HL-60/S4 (cell line): ENCODE results near the gene MEGF10.
"Not testable (repeated sequence)": the region's sequence is repeated elsewhere in the genome, so short reads cannot be mapped to it uniquely, and the experiment has no call there.

Experiments used
- in situ Hi-C: fragments of 300-500 bp; cut with MboI; formaldehyde crosslinking; loops from 2 replicates; pipeline ENCODE4 v1.14.3; 2022; ENCODE audit warnings: low sequenced_read_pairs

The MEGF10 gene

DNA sequence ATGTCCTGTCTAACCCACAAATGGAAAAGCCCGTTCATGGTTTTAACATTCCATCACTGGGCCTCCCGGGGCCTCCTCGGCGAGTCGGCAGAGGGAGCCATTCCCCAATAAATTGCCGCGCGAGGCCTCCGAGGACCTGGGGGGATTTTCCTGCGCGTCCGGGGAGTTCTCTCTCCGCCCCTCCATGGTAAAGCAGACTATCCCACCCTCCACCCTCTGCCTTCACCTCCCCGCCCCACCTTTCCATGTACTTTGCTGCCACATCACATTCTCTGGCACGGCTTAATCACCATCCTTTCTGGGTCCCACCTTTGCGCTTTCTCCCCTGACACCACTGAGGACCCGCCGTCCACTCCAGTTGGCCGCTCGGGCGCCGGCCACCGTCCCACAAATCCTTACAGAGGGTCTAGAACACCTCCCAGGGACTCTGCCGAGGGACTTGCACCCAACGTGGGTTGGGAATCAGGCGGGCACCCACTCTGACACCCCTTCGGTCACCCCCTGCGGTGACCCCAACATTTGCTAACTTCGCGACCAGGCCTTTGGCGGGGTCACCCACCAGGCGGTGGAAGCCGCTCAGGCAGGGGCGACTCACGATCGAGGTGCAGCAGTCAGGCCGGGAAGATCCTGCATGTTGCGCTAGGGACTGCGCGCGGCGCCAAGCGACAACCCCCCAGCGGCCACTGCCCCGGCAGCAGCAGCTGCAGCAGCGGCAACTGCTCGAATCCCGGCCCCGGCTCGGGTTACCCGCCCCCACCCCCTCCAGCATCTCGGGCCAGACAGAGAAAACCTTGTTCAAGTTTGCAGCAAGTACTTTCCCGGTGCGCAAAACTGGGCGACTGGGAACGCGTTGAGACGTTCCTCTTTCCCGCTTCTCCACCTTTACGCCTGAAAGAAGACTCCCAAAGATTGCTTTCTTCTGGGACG, at the start of gene MEGF10:
MEGF10 (plus strand) TSS at position 778 of the 927 bp plus-strand sequence. CDS start 40,513 bp downstream, outside the sequence.
- in situ Hi-C loops, result loop anchor here (10.0 kb wide), 1 partner anchor 645 kb away; no protein-coding TSS in a partner anchor

DNA sequence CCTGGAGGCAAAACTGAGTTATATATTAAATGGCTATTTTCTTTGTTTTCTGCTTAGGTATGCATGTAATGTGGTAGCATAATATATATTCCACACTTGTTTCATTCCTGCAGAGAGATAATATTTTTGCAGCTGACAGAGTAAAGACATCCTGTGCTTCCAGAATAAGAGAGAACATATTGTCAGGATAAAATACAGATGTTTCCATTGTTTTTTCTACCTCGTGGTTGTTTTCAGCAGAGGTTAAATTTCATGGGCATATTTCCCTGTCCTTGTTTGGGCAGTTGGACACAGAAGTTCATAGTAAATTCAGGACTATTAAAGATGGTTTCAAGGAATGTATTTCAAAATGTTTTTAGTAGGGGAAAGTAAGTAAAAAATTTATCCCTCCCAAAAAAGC, 47.6 kb upstream of the MEGF10 start:
- in situ Hi-C loops, result no loop called here

DNA sequence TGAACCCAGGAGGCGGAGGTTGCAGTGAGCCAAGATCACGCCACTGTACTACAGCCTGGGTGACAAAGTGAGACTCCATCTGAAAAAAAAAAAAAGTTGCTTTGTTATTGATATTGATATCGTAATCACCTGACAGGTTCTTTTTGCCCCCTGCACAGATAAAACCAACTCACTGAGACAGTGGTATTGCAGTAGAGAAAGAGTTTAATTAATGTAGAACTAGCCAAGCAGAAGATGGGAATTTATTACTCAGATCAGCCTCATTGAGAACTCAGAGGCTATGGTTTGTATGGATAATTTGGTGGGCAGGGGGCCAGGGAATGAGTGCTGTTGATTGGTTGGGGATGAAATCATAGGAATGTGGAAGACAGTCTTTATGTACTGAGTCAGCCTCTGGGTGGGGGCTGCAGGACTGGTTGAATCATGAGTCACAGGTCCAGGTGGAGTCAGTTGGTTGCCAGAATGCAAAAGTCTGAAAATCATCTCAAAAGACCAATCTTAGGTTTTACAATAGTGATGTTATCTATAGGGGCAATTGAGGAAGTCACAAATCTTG, 35.8 kb upstream of the MEGF10 start:
- in situ Hi-C loops, result no loop called here

DNA sequence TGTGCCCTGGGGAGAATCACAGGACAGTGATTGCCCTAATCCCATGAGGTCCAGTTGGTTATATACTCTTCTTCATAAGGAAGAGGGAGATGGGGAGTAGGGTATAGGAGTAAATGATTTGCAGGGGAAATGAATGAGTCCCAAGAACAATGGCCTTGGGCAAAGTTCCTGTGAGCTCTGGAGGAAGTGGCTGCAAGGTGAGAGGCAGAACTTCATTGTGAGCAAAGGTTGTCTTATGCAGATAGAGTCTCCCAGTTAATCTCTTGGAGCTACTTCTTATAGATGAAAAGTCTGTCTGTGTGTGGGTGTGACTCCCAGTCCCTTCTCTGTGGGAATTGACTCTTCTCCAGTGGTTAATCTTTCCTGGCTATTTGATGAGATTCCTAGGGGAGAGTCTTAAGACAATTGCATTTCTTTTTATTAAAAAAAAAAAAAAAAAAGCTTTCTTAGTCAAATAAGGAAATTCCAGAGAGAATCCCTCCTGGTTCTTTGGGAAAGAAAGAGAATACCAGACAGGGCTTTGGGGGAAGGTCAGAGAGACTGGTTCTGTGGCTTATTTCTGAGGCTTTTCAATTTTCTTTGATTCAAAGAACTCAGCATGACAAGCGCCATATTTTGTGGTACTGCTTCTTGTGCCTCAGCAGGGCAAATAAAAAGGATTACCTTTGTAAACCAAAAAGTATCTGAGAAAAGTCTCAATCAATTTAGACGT, 33.6 kb upstream of the MEGF10 start:
- in situ Hi-C loops, result no loop called here

DNA sequence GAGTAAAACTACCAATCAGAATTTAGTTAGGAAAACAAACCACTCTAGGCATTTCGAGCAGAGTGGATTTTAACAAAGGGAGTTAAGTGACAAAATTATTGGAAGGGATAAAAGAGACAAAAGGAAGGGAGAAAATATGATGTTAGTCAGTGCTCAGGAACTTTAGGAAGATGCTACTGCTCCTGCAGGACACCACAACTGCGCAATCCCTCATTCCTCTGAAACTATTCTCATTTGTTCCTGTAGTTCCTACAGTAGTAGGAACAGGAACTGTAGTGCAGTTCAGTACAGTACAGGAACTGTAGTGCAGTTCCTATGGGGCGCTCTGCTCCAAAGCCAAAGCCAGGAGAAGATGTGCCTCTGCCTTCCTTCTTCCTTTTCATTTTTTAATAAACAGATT, 29.9 kb upstream of the MEGF10 start:
- in situ Hi-C loops, result no loop called here

DNA sequence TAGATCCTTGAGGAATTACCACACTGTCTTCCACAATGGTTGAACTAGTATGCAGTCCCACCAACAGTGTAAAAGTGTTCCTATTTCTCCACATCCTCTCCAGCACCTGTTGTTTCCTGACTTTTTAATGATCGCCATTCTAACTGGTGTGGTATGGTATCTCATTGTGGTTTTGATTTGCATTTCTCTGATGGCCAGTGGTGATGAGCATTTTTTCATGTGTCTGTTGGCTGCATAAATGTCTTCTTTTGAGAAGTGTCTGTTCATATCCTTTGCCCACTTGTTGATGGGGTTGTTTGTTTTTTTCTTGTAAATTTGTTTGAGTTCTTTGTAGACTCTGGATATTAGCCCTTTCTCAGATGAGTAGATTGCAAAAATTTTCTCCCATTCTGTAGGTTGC, 25.1 kb upstream of the MEGF10 start:
- in situ Hi-C loops, result not testable (repeated sequence)

DNA sequence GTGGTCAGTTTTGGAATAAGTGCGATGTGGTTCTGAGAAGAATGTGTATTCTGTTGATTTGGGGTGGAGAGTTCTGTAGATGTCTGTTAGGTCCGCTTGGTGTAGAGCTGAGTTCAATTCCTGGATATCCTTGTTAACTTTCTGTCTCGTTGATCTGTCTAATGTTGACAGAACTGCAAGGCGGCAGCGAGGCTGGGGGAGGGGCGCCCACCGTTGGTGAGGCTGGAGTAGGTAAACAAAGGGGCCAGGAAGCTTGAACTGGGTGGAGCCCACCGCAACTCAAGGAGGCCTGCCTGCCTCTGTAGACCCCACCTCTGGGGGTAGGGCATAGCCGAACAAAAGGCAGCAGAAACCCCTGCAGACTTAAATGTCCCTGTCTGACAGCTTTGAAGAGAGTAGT, 22.3 kb upstream of the MEGF10 start:
- in situ Hi-C loops, result not testable (repeated sequence)

DNA sequence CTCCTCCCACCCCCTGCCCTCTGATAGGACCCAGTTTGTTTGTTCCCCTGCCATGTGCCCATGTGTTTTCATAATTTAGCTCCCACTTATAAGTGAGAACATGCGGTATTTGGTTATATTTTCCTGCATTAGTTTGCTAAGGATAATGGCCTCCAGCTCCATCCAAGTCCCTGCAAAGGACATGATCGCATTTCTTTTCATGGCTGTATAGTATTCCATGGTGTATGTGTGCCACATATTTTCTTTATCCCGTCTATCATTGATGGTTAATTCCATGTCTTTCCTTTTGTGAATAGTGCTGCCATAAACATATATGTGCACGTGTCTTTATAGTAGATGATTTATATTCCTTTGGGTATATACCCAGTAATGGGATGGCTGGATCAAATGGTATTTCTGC, 19.9 kb upstream of the MEGF10 start:
- in situ Hi-C loops, result not testable (repeated sequence)

DNA sequence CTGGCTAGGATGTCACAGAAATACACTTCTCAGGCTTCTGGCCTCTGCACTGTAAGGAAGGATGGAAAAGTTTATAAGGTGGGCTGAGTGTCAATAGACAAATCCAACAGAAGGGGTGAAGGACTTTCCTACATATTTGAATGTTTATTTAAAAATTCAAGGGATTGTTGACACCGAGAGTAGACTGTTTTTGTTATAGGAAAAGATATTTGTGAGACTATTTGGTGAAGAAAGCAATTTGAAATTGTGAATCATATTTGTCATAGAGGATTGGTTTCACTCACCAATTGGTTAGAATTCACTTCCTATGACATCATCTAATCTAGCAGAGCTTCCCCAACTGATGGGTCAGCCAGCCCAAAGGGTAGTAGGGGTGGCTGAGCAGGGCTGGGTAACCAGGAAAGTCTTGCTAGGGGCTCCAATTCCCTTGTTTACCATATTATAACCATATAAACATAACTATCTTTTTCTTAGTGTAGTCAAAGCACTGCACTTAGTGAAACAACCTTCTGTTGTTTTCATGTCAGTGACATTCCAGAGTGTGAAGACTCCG, 14.9 kb upstream of the MEGF10 start:
- in situ Hi-C loops, result no loop called here

DNA sequence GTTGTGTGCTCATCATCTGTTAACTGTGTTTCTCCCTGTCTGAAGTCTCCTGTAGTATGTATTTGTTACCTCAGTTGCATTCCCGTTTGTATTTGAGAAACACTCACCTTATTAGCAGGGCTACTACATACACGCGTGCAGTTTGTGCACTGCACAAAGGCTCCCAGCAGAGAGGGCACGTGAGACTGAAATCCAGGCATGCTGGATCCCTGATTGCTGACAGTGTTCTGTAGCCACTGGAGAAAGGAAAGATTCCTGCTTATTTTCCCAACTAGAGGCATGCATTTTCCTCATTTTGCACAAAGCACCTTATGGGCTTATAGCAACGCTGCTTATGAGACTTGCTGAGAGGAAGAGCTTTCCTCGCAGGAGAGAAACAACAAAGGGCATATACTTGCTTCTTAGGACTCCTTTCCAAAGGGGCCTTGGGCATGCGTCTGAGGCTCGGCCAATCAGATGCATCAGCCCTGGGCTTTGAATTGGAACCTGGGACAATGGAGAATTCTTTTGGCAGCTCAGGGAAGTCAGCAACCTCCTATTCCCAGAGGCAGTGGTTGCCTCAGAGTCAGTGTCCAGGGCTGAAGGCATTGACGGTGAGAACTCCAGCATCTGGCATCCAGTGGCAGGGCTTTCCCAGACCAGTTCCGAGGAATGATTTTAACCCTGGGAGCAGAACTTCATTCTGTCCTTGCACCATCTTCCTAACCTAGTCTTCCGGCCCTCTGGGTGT, 9.9 kb upstream of the MEGF10 start:
- in situ Hi-C loops, result no loop called here

DNA sequence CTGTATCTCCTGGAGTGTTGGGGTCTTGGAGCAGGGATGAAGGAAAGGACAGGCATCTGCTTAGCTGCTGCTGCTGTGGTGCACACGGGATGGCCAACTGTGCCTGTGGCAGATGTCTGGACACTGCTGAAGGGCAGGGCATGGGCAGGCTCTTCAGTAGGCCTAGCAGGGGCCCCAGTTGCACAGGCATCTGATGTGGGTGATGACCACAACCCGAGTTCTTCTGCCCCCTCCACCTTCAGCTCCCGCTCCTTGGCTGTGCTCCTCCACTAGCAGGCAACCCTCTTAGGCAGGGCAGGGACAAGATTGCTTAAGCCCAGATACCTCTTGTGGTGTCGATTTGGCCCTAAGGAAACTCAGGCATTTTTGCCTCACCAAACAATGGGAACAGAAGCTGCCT, 9.0 kb upstream of the MEGF10 start:
- in situ Hi-C loops, result no loop called here

DNA sequence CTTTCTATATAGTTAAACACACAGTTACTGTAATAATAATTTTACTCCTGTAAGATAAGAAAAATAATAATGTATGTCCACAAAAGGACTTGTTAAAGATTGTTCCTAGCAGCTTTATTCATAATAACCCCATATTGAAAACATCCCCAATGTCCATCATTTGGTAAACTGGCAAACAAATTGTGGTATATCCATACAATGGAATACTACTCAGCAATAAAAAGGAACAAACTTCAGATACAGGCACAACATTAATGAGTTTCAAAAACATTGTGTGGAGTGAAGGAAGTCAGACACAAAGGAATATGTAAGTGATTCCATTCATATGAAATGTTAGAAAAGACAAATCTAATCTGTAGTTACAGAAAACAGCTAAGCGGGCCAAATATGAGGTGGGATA, 1.9 kb upstream of the MEGF10 start:
- in situ Hi-C loops, result no loop called here

DNA sequence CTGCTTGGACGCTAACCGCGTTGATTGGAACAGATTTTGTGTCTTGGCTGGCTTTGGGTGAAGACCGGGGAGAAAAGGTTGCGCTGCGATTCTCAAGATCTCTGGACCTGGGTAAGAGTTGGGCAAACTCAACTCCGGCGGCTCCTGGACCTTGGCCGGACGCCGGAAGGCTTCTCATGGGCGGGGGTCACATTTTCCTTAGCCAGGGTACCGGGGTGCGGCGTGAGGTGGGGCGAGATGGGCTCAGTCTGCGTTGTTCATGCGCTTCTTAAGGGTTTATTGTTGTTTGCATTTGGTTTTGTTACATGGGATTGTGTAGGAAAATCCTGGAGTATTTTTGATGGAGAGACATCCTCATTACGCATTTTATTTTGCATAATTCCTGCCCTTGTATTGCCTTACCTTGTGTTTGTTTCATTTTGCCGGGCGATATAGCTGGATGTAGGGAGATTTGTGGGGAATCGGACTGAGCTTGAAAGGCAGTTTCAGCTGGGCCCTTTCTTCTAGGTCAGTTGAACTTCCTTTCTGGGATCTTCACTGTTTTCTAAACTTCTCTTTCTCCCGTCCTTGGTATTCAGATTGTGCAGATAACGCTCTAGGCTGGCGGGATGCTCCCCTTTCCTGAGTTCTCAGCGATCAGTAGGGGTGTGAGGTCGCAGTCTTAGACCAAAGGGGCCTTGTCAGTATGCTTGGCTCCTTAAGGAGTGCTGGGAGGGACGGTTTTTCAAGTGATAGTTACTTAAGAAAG, 524 bp downstream of the MEGF10 start:
- in situ Hi-C loops, result loop anchor here (10.0 kb wide), 1 partner anchor 646 kb away; no protein-coding TSS in a partner anchor

DNA sequence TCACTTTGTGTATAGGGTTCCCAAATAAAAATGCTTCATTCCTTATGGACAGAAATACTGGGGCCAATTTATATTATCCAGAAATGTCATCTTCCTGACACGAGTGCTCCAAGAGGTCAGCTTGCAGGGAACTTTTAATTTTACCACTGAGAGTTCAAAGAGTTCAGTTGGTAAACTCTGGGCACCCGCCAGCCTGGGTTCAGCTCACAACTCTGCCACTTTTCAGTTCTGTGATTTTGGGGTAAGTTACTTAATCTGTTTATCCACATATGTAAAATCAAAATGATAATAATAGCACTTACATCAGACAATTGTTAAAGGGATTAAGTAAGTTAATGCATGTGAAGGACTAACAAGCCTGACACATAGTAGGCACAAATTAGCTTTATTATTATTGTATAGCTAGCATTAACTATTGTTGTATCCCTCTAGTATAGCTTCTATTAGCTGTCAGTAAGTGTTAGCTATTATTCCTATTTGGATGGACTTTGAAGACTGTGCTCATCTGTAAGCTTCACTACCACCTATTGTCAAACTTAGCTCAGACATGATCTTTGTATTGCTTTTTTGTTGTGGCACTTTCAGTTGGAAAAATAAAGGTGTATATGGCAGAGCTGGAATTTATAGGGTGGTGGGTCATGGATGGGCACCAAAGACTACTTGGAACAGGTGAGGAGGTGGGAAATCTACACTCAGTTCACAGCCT, 1.6 kb downstream of the MEGF10 start:
- in situ Hi-C loops, result loop anchor here (10.0 kb wide), 1 partner anchor 647 kb away; no protein-coding TSS in a partner anchor

DNA sequence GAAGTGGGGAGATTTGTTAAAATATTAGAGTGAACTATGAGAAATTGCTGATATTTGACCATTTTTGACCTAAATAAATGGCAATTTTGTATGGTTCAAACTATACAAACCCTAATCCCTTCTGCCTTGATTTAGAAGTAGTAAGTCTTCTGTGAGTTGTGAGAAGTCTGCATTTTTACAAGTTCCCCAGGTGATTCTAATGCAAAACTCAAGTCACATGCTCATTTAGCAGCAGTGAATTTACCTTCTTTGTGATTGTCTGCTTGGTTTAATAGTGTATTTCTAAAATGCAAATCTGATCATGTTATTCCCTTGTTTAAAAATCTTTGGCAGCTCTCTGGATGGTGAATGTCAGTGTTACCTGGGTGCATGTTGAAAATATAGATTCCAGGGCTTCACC, 2.8 kb downstream of the MEGF10 start:
- in situ Hi-C loops, result loop anchor here (10.0 kb wide), 1 partner anchor 649 kb away; no protein-coding TSS in a partner anchor

DNA sequence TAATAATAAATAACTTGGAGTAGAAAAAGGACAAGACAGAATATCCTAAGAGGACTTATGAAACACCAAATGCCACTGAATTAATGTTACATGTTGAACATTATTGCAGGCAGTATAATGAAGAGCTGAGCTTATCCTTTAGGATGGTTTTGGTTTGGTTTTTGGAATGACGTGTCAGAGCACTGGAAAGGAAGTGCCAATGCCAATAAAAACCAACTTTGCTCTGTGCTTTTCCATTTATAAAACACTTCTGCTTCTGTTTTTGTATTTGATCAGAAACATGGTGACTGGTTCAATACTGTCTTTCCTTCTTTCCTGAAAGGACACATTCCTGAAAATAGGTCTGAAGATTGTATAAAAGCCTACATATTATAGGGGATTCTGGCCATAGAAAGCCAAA, 4.2 kb downstream of the MEGF10 start:
- in situ Hi-C loops, result loop anchor here (10.0 kb wide), 1 partner anchor 650 kb away; no protein-coding TSS in a partner anchor

DNA sequence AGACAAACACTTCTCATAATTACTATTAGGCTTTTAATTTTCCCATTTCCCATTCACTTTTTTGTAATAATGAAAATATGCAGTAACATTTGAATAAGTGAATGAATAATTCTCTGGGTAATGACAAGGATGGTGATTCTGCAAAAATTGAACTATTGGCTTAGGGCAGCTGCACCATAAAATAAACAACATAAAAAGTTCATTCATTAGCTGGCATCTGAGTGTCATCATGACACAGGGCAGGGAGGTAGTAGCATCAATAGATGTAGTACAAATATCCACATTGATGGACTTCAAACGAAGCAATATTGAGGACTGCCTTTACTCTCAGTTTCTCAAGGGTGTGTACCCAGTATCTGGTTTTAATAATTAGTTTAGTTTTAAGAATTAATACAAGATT, 4.9 kb downstream of the MEGF10 start:
- in situ Hi-C loops, result loop anchor here (10.0 kb wide), 1 partner anchor 651 kb away; no protein-coding TSS in a partner anchor

DNA sequence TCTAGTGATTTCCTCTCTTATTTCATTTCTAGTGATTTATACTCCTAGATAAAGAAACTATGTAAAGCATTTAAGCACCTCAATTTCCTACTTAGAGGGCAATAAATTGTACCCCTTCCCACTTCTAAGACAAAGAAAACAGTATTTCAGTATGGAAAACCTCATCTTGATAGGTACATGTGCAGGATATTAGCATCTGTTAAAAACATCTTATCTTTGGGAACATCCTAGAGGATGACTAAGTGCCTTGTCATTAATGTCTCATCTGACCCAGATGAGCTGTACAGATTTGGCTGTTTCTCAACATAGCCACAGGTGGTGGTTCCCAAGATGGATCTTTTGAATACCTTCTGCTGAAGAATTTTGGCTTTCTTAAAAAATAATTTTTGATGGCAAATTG, 5.7 kb downstream of the MEGF10 start:
- in situ Hi-C loops, result loop anchor here (10.0 kb wide), 1 partner anchor 652 kb away; no protein-coding TSS in a partner anchor

DNA sequence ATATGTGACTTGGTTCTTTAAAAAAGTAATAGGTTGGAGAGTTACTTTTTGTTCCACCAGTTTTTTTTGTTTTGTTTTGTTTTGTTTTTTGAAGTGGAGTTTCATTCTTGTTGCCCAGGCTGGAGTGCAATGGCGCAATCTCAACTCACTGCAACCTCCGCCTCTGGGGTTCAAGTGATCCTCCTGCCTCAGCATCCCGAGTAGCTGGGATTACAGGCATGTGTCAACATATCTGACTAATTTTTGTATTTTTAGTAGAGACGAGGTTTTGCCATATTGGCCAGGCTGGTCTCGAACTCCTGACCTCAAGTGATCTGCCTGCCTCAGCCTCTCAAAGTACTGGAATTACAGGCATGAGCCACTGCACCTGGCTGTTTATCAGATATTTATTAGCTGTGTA, 6.3 kb downstream of the MEGF10 start:
- in situ Hi-C loops, result loop anchor here (10.0 kb wide), 1 partner anchor 652 kb away; no protein-coding TSS in a partner anchor
